Stimulated activated CD4-positive, alpha-beta T cell treated with anti-CD3 and anti-CD28 coated beads, Interleukin-15, amount 100 ng/mL, for 1 hour (primary cell): ENCODE measurements around the gene CILP2.

Source experiments
- DNase-seq, 2 donors: peaks; one replicate each; pipeline ENCODE4 v3.0.0-alpha.2; 2020; ENCODE audit warnings: low read depth in 1 of 2, low spot score in 1 of 2

CILP2 gene

DNA sequence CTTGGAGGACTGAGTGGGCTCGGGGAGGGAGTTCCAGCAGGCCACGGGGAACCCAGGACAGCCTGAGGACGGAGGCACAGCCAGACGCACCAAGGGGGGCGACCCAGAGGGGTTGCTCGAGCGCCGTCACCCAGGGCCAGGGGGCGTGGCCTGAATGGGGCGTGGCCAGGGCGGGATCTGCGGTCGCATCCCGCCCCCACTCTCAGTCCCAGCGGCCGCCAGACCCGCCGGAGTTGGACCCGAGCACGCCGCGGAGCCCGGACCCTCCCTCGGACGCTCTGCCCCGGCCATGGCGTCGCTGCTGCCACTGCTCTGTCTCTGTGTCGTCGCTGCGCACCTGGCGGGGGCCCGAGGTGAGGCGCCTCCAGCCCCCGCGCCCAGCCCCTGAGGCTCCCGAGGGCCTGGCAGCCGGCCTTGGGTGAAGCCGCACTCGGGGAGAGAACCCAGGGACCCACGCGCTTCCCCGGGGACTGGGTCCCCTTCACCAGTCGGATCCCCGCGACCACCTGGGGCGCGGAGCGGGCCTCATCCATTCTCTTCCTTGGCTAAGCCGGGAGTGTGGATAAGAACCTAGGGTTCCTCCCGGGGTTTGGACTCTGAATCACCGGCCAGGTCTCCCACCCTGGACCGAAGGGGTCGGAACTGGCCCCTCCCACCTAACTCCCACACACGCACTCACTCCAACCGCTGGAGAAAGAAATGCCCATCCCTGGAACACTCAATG is at the start of gene CILP2:
Gene CILP2, plus strand, starts transcription at position 205 of the 724 bp plus-strand sequence. Its CDS starts 85 bp downstream, at position 290.
- peak; percentile 15 to 38 for DNase-seq

DNA sequence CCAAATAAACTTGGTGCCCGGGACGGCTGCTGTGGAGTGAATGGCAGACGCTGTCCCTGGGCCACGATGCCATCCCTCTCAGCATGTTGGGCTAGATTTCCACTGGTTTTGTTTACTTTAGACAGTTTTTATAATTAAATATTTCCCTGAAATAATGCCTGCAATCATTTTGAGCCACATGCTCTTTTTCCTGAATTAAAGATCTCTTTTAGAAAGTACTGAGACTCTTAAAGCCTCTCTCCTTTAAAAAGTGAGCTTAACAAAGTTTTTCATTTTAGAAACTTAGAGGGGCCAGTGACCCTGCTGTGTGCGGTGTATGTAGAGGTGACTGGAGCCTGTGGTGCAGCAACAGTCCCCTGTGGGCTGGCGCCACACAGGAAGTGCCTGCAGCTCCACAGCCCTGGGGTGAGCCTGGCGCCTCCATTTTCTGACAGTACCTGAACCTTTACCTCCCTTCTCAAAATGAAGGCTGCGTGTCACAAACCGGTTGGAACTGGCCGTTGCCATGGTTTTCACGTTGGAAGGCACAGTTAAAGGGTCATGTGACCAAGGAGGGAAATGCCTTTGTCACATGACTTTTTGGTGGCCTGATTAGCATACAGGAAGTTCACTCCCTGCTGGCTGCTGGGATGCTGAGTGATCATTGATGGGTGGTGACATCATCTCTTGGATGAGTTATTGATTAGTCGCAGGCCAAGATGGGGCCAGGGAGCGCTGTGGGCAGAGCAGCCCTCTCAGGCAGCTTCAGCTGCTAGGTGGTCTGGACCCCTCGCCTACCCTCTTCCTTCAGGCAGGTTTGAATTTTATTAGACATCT is 49.0 kb upstream of the CILP2 start:
- peak; percentile 58 to 74 for DNase-seq

GRCh38 chr19:19489804-19490204 is 48.3 kb upstream of the CILP2 start:
- DNase-seq, result no peak

GRCh38 chr19:19490214-19490968 is 47.7 kb upstream of the CILP2 start:
- peak; percentile 58 to 68 for DNase-seq

GRCh38 chr19:19491321-19492025 is 46.6 kb upstream of the CILP2 start:
- DNase-seq, result no peak

GRCh38 chr19:19492026-19492610 is 45.9 kb upstream of the CILP2 start:
- no peak for DNase-seq

DNA sequence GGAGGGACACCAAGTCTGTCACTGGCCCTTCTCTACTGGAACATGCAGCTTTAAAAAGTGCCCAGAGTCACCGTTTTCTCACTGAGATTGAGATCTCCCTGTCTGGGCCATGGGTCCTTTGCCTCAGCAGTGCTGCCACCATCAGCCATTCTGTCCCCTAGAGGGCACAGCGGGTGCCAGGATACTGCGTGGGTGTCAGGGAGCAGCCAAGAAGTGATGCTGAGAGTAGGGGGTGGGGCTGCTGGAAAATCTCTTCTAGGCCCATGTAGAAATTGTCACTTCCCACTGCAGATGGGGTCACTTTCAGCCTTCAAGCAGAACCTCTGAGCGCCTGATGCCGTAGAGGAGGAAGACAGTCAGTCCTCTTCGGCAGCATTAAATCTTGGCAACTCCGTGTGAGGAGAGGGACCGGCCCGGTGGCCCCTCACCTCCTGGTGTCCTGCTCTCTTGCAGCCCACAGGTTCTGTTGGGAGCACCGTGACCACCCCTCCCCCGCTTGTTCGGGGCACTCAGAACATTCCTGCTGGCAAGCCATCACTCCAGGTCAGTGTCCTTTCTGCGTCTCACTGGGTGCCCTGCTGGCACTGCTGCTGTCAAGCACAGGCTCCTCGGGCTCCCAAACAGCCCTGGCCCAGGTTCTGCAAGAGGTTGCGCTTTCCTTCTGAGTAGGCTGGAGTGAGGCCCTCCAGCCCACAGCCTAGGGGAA is 44.1 kb upstream of the CILP2 start:
- DNase-seq, result no peak

DNA sequence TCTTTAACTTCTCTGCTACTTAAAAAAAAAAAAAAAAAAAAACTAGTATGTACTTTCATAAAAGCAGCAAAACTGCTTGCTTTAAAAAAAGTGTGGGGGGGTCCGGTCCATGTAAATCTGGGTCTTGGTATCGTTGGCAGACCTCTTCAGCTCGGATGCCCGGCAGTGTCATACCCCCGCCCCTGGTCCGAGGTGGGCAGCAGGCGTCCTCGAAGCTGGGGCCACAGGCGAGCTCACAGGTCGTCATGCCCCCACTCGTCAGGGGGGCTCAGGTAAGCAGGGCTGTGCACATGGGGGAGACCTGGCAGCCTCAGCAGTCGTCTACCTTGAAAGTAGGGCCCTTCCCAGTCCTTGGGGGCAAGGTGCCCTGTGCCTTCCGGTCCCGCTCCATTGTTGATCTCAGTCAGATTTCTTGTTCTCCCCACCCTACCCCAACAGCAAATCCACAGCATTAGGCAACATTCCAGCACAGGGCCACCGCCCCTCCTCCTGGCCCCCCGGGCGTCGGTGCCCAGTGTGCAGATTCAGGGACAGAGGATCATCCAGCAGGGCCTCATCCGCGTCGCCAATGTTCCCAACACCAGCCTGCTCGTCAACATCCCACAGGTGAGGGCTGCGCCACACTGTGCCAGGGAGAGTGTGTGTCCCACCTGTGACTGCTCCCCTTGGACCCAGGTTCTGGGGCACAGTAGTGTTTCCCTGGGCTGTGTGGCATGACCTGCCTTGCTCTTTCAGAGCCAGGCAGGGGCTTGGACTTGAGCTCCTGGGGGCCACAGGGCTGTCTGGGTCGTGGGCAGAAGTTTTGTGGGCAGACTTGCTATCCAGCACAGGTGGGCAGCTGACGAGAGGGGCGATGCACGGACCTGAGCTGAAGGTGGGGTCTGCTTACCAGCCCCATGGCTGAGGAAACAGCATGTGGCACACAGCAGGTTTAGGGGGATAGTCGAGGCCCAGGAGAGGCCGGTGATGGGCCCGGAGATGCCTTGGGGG is 42.2 kb upstream of the CILP2 start:
- no peak for DNase-seq

DNA sequence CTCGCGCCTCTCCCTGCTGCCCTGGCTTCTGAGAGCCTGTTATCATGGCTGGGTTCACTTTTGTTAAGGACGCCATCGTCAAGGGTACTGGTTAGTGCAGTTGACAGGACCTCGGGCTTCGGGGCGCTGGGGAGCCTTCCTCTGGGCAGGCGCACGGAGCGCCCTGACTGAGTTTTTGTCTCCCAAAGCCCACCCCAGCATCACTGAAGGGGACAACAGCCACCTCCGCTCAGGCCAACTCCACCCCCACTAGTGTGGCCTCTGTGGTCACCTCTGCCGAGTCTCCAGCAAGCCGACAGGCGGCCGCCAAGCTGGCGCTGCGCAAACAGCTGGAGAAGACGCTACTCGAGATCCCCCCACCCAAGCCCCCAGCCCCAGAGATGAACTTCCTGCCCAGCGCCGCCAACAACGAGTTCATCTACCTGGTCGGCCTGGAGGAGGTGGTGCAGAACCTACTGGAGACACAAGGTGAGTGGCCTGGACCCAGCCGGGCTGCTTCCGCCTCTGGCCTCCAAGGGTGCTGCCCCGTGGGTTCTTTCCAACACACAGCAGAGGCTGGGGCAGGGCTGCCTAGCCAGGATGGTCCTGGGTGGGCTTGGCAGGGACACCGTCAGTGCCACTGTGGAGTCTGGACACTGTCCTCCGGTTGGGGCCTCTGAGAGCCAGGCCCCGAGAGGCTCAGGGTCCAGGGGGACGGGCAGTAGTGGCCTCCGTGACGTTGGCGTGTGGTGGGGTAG is 39.6 kb upstream of the CILP2 start:
- DNase-seq, result no peak

DNA sequence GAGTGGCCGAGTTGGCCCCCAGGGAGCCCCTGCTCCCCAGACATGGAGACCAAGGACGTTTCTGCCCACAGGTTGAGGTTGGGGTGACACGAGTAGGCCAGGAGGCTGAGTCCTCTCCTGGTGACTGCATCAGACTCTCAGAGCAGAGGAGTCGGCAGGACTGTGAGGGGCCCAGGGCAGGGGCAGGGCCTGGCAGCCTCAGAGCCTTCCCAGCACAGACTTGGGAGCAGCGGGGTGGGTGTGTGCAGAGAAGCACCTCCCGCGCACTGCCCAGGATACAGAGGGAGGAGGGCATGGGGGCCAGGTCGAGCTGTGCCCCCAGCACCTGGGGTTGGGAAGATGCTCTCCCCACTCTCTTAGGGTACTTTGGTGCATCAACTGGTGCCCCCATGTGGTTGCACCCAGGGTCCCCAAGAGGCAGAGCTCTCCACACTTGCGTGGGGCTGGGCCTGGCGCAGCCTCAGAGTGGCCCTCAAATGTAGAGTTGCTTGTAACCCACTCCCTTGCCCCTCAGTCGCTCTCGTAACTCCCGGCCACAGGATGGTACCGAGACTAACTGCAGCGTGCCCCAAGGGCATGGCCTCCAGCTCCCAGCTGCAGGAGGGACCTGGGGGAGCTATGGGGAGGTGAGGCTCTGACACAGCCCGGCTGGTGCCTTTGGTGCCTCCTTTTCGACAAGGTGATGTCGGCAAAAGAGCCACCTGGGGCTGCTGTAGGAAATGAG is 38.6 kb upstream of the CILP2 start:
- DNase-seq, result no peak

DNA sequence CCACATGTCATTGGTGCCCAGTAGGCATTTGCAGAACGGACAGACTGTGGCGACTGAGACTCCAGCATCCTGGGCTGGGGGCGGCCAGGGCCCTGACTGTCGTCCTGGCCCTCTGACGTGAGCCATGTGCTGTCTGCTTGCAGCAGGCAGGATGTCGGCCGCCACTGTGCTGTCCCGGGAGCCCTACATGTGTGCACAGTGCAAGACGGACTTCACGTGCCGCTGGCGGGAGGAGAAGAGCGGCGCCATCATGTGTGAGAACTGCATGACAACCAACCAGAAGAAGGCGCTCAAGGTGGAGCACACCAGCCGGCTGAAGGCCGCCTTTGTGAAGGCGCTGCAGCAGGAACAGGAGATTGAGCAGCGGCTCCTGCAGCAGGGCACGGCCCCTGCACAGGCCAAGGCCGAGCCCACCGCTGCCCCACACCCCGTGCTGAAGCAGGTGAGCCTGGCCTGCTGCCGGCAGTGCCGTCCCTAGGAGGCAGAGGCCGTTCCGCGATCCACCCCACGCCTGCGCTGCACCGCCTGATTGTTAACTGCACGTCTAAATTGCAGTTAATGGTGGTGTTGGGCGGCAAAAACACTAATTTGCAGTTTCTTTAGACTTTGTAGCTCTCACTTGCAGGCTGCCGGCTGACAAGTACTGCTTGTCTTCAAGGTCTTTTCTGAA is 37.0 kb upstream of the CILP2 start:
- no peak for DNase-seq

GRCh38 chr19:19501798-19502197 is 36.3 kb upstream of the CILP2 start:
- DNase-seq, result no peak

DNA sequence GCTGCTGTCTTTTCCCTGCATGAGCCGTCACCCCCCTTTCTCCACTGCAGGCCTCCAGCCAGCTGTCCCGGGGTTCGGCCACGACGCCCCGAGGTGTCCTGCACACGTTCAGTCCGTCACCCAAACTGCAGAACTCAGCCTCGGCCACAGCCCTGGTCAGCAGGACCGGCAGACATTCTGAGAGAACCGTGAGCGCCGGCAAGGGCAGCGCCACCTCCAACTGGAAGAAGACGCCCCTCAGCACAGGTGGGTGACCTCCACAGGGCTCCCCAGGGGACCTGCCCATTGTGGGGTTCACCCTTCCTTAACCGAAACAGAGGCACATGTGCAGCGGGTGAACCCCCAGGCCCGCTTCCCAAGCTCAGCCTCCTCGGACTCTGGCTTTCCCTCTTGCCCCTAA is 35.8 kb upstream of the CILP2 start:
- DNase-seq, result no peak

DNA sequence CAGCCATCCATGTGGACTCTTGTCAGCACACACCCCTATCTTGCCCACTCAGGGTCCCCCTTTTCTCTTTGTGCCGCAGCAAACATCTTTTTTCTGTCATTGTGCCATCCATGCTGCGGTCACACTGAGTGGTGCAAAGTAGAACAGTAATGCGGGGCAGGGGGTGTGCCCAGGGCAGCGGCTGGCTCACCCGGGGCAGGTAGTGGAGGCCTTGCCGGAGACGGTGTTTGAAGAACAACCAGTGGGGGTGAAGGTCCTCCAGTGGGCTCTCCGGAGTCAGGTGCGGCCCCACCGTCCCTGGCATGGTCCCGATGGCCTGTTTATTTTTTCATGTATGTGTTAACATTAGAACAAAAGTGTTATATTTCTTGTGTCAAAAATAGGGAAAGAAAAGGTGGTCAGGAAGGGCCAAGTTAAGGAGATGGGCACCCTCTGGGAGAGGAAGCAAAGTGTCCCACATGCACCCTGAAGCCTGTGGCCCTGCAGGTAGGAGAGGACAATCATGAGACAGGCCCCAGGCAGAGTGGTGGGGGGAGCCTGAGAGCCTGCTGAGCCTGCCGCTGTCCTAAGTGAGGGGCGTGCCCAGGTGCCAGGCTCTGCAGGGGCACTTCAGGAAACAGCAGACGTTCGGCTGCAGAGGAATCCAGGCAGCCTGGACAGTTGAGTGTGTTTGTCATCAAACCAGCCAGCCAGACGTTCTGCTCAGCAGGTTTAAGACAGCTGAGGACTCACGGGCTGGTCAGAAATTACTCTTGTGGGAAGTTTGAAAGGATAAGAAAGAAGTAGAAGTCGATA is 35.1 kb upstream of the CILP2 start:
- DNase-seq, result no peak

DNA sequence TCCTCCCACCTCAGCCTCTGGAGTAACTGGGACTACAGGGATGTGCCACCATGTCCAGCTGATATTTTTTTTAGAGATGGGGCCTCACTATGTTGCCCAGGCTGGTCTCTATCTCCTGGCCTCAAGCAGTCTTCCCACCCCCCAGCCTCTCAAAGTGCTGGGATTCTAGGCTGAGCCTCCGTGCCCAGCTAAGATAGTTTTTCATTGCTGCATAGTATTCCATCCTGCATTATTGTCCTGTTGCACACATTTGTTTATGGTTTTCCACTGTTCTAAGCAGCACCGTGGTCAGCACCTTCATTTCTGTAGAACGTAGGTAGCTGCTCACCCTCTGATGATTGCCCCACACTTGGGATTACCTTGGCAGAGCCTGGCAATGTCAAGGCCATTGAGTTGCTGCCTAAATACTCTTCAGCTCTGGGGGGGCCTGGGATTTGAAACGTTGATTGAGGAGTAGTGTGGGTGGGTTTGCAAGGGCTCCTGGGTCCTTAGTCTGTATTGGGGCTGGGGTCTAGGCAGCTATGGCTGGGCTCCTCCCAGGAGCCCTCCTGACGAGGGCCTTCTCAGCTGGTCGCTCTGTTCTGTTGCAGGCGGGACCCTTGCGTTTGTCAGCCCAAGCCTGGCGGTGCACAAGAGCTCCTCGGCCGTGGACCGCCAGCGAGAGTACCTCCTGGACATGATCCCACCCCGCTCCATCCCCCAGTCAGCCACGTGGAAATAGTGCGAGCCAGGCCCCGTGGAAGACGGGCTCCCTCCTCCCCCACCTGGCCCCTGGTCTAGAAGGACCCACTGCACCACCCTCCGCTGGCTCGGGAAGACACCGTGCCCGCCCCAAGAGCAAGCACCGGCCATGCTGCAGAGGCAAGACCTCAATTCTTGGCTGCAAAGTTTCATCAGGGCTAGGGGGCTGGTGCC is 33.1 kb upstream of the CILP2 start:
- no peak for DNase-seq
